CD4-positive, alpha-beta T cell treated with Interleukin-6 at 100 ng/mL for 8 hours (primary cell): ENCODE data around the gene CHST3.

ENCODE experiments used
- DNase-seq: peaks from one replicate; pipeline ENCODE4 v3.0.0-alpha.2; 2020; ENCODE audit warnings: mixed read lengths, low spot score

The CHST3 gene

DNA sequence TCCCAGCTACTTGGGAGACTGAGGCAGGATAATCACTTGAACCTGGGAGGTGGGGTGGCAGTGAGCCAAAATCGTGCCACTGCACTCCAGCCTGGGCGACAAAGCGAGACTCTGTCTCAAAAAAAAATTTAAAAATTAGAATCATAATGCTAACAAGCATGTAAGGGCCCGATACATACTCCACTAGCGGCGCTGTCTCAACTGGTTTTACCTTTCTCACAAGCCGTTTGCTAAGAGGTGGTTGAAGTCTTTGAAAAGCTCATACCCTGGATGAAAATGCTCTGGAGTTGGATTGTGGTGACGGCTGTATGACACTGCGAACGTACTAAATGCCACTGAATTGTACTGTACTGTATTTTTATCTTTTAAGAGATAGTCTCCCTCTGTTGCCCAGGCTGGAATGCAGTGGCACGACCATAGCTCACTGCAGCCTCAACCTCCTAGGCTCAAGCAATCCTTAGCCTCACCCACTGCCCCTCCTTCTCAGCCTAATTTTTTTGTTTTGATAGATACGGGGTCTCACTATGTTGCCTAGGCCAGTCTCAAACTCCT, 94.2 kb downstream of the CHST3 start:
- no peak for DNase-seq

GRCh38 chr10:72058989-72059842, 95.0 kb downstream of the CHST3 start:
- DNase-seq, result no peak

GRCh38 chr10:72059843-72060822, 95.9 kb downstream of the CHST3 start:
- DNase-seq, result no peak

GRCh38 chr10:72061491-72061890, 97.3 kb downstream of the CHST3 start:
- no peak for DNase-seq

DNA sequence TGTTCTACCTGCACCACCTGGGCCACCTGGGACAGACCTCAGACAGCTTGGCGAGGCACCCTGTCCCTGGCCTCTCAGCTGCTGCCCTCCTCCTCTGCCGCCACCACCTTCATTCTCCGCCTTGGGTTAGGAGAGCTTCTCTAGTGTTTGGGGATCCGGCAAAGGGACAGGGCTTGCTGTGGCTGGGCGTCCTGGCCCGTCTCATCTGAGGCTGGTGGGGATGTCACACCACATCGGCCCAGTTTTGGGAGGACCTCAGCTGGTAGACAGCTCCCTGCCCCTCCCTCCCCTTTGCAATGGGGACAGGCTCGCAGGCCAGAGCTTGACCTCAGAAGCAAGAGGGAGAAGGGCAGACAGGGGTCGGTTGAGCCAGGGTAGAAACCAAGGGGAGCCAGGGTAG, 97.7 kb downstream of the CHST3 start:
- no peak for DNase-seq

GRCh38 chr10:72062382-72062781, 98.2 kb downstream of the CHST3 start:
- DNase-seq, result no peak
